Measurements from ENCODE around the gene MRFAP1L1. TPM values are rescaled to one million over a fixed set of nuclear protein-coding genes. Genes with fewer than 3 reads are reported as not detected.

Gene MRFAP1L1
- polyA plus RNA-seq, 3 donors, result 7.6 to 19.1 (median 13.8) TPM

DNA sequence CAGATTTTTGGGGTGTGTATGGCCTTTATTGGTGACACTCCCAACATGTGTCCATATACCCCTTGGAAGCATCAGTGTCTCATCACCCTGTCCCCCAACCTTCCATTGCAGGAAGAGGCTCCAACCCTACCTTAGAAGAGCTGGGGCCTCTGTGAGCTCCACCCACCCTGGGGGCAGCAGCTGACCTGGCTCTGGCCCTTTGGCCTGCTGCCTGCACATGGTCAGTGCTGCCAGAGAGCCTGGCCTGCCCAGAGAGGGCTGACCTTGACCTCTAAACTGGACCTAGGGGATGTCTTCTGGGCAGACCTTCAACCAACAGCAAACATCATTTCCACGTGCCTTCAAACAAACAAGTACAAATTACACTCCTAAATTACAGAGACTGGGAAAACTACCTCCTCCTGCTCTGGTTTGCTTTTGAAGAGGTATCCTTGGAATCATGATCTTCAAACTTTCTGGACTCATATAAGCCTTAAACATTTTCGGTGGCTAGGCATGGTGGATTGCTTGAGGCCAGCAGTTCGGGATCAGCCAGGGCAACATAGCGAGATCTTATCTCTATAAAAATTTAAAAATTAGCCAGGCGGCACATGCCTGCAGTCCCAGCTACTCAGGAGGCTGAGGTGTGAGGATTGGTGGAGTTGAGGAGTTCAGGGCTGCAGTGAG lies 45.6 kb upstream of the MRFAP1L1 start:
- Mint-ChIP-seq H3K36me3 (no peaks in the 10 kb centered on the region), H3K4me3 (no peak overlapping the region), H3K27me3 (ENCODE audit: low read depth in 3 of 3) (peaks cover 0 to 4% (median 2%) of the 10 kb centered on the region in 3 donors), H3K27ac (no peak overlapping the region), H3K4me1 (peaks cover 20% of the 10 kb centered on the region), H3K9me3 (no peaks in the 10 kb centered on the region)
- Histone ChIP-seq H3K79me2 (ENCODE audit: insufficient read depth, low read length) (no peaks in the 10 kb centered on the region), H2AFZ (ENCODE audit: insufficient read depth, low read depth, low read length, poor library complexity, severe bottlenecking) (no peak overlapping the region), H3K4me2 (replicated peaks; ENCODE audit: extremely low read depth, low read length, poor library complexity, severe bottlenecking) (no peak overlapping the region), H3K27ac (ENCODE audit: low read depth in 1 of 2, low read length in 2 of 2) (no peak overlapping the region), H3K9me3 (replicated peaks in 1 of 2; ENCODE audit: control insufficient read depth in 1 of 2, insufficient read depth in 1 of 2, low read length in 2 of 2) (no peaks in the 10 kb centered on the region), H3K27me3 (ENCODE audit: control insufficient read depth in 2 of 2, insufficient read depth in 2 of 2, low read length in 2 of 2) (no peaks in the 10 kb centered on the region), H4K20me1 (ENCODE audit: insufficient read depth, low read length) (no peaks in the 10 kb centered on the region), H3K4me1 (ENCODE audit: control insufficient read depth in 1 of 2, insufficient read depth in 2 of 2, low read length in 2 of 2) (peaks cover 20 to 23% of the 10 kb centered on the region in 2 donors), H3K9ac (ENCODE audit: insufficient read depth, low read length, poor library complexity, severe bottlenecking) (no peak overlapping the region), H3K4me3 (replicated peaks in 1 of 3; ENCODE audit: low read depth in 2 of 3, low read length in 3 of 3) (no peak overlapping the region), H3K36me3 (replicated peaks in 1 of 2; ENCODE audit: control insufficient read depth in 1 of 2, insufficient read depth in 2 of 2, low read length in 2 of 2) (no peaks in the 10 kb centered on the region)
- TF ChIP-seq, protein P1, sequence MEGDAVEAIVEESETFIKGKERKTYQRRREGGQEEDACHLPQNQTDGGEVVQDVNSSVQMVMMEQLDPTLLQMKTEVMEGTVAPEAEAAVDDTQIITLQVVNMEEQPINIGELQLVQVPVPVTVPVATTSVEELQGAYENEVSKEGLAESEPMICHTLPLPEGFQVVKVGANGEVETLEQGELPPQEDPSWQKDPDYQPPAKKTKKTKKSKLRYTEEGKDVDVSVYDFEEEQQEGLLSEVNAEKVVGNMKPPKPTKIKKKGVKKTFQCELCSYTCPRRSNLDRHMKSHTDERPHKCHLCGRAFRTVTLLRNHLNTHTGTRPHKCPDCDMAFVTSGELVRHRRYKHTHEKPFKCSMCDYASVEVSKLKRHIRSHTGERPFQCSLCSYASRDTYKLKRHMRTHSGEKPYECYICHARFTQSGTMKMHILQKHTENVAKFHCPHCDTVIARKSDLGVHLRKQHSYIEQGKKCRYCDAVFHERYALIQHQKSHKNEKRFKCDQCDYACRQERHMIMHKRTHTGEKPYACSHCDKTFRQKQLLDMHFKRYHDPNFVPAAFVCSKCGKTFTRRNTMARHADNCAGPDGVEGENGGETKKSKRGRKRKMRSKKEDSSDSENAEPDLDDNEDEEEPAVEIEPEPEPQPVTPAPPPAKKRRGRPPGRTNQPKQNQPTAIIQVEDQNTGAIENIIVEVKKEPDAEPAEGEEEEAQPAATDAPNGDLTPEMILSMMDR (IDR thresholded peaks at IDR 0.05), result no peak
- intact Hi-C loops (cut with micrococcal nuclease), result no loop called here
- no peak for DNase-seq
- WGBS (ENCODE audit: insufficient coverage), result 100% methylated on average over 1 of the region's 5 CpGs

DNA sequence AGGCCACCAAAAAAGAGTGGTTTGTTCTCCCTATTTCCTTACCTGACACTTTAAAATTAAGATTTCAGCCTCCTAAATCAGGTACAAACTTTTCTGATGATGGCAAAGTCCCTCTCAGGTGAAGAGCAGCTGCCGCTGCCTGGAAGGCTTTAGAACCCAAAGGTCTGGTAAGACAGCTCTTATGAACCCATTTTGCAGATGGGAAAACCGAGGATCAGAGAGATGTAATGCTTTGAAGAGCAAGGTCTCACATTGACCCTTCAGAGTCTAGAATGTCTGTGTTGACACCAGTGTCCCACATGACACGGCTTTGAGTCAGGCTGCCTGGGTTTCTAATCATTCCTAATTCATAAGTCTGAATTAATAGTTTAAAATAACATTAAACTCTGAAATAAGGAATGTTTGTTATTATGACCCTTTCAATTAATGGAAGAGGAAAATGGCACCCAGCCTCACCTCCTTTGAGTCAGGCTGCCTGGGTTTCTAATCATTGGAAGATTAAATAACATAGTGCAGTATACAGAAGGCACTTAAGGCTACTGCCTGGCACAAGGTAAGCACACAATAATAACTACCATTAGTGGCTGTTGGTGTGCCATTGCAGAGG lies 44.9 kb upstream of the MRFAP1L1 start:
- no peaks in the 10 kb centered on the region for H4K20me1 ChIP-seq (ENCODE audit: insufficient read depth, low read length)
- peaks cover 20 to 23% of the 10 kb centered on the region in 2 donors for H3K4me1 ChIP-seq (ENCODE audit: control insufficient read depth in 1 of 2, insufficient read depth in 2 of 2, low read length in 2 of 2)
- DNase-seq, result no peak
- H3K36me3 ChIP-seq (replicated peaks in 1 of 2; ENCODE audit: control insufficient read depth in 1 of 2, insufficient read depth in 2 of 2, low read length in 2 of 2), result no peaks in the 10 kb centered on the region
- no peaks in the 10 kb centered on the region for H3K79me2 ChIP-seq (ENCODE audit: insufficient read depth, low read length)
- intact Hi-C loops (cut with micrococcal nuclease), result no loop called here
- H3K27ac Mint-ChIP-seq, result no peak overlapping the region
- no peak overlapping the region for H3K4me3 ChIP-seq (replicated peaks in 1 of 3; ENCODE audit: low read depth in 2 of 3, low read length in 3 of 3)
- H3K4me2 ChIP-seq (replicated peaks; ENCODE audit: extremely low read depth, low read length, poor library complexity, severe bottlenecking), result no peak overlapping the region
- TF ChIP-seq, protein P1 (IDR thresholded peaks at IDR 0.05), result no peak
- no peak overlapping the region for H2AFZ ChIP-seq (ENCODE audit: insufficient read depth, low read depth, low read length, poor library complexity, severe bottlenecking)
- 95% methylated on average over 2 of the region's 3 CpGs for WGBS (ENCODE audit: insufficient coverage)
- no peaks in the 10 kb centered on the region for H3K9me3 Mint-ChIP-seq
- H3K27me3 ChIP-seq (ENCODE audit: control insufficient read depth in 2 of 2, insufficient read depth in 2 of 2, low read length in 2 of 2), result no peaks in the 10 kb centered on the region
- H3K9ac ChIP-seq (ENCODE audit: insufficient read depth, low read length, poor library complexity, severe bottlenecking), result no peak overlapping the region
- H3K4me3 Mint-ChIP-seq, result no peak overlapping the region
- no peaks in the 10 kb centered on the region for H3K9me3 ChIP-seq (replicated peaks in 1 of 2; ENCODE audit: control insufficient read depth in 1 of 2, insufficient read depth in 1 of 2, low read length in 2 of 2)
- H3K36me3 Mint-ChIP-seq, result no peaks in the 10 kb centered on the region
- H3K27me3 Mint-ChIP-seq (ENCODE audit: low read depth in 3 of 3), result peaks cover 0 to 4% (median 2%) of the 10 kb centered on the region in 3 donors
- H3K4me1 Mint-ChIP-seq, result peaks cover 20% of the 10 kb centered on the region
- no peak overlapping the region for H3K27ac ChIP-seq (ENCODE audit: low read depth in 1 of 2, low read length in 2 of 2)
